Mesothelial cell of epicardium (in vitro differentiated cells): Measurements from ENCODE around the gene DNAAF9. TPM values are rescaled to one million over a fixed set of nuclear protein-coding genes. Genes with fewer than 3 reads are reported as not detected.

Experiments
- DNase-seq, 2 experiments: peaks; one replicate each; pipeline ENCODE4 v3.0.0; 2021; ENCODE audit warnings: low spot score in 2 of 2; ENCODE audit not compliant: unreplicated experiment in 2 of 2
- H3K27ac Mint-ChIP-seq: 2 replicates; pipeline ENCODE4 v1.8.0; 2021; ENCODE audit warnings: mixed read lengths
- H3K27me3 Mint-ChIP-seq: 2 replicates; pipeline ENCODE4 v1.8.0; 2021; ENCODE audit warnings: low read depth, mixed read lengths
- H3K36me3 Mint-ChIP-seq: 2 replicates; pipeline ENCODE4 v1.8.0; 2021; ENCODE audit warnings: mixed read lengths
- H3K4me1 Mint-ChIP-seq: 2 replicates; pipeline ENCODE4 v1.8.0; 2021; ENCODE audit warnings: mixed read lengths
- H3K4me3 Mint-ChIP-seq: 2 replicates; pipeline ENCODE4 v1.8.0; 2021; ENCODE audit warnings: mild to moderate bottlenecking, moderate library complexity, mixed read lengths
- H3K9me3 Mint-ChIP-seq: 2 replicates; pipeline ENCODE4 v1.8.0; 2021; ENCODE audit warnings: mixed read lengths
- CTCF ChIP-seq: fragments of 200-600 bp; sonication (generic); IDR thresholded peaks from one replicate; pipeline ENCODE4 v1.5.0; 2021; ENCODE audit warnings: antibody characterized with exemption; ENCODE audit not compliant: unreplicated experiment
- total RNA-seq: library from RNA; stranded (reverse); gene quantifications from 3 replicates; pipeline ENCODE4 v1.2.1, GENCODE V29; 2021

Gene DNAAF9
- total RNA-seq, 1 donor from 2014 or later, result 20.3 TPM

- H3K9me3 Mint-ChIP-seq, result no peaks in the 10 kb centered on the region
- H3K36me3 Mint-ChIP-seq, result no peaks in the 10 kb centered on the region
- H3K27me3 Mint-ChIP-seq, result peaks cover 21% of the 10 kb centered on the region
- no peak overlapping the region for H3K4me3 Mint-ChIP-seq
- no peak for TF ChIP-seq CTCF
- DNase-seq, result no peak
- no peak overlapping the region for H3K27ac Mint-ChIP-seq
- no peaks in the 10 kb centered on the region for H3K4me1 Mint-ChIP-seq
Measured at GRCh38 chr20:3449319-3449718, 41.9 kb upstream of the DNAAF9 start.

- H3K9me3 Mint-ChIP-seq, result no peaks in the 10 kb centered on the region
- H3K36me3 Mint-ChIP-seq, result no peaks in the 10 kb centered on the region
- H3K4me3 Mint-ChIP-seq, result no peak overlapping the region
- H3K27me3 Mint-ChIP-seq, result peaks cover 15% of the 10 kb centered on the region
- no peak for DNase-seq
- no peak overlapping the region for H3K27ac Mint-ChIP-seq
- H3K4me1 Mint-ChIP-seq, result no peaks in the 10 kb centered on the region
- no peak for TF ChIP-seq CTCF
Measured at GRCh38 chr20:3447321-3447720, 39.9 kb upstream of the DNAAF9 start.

DNA sequence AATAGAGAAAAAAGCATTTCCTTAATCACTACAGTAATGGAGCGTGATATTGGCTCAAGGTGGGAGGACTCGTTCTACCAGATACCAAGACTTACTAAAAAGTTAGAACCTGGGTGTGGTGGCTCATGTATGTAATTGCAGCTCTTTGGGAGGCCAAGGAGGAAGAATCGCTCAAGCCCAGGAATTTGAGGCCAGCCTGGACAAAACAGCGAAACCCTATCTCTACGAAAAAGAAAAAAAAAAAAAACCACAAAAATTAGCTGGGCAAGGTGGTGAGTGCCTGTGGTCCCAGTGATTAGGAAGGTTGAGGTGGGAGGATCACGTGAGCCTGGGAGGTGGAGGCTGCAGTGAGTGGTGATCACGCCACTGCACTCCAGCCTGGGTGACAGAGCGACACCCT lies 39.3 kb upstream of the DNAAF9 start:
- no peaks in the 10 kb centered on the region for H3K4me1 Mint-ChIP-seq
- DNase-seq, result no peak

GRCh38 chr20:3436864-3437574 lies 29.6 kb upstream of the DNAAF9 start:
- H3K9me3 Mint-ChIP-seq, result peaks cover 2% of the 10 kb centered on the region

More for the DNA sequence above, 39.3 kb upstream of the DNAAF9 start:
- Mint-ChIP-seq H3K27ac (no peak overlapping the region), H3K27me3 (peaks cover 13% of the 10 kb centered on the region), H3K9me3 (no peaks in the 10 kb centered on the region), H3K4me3 (no peak overlapping the region), H3K36me3 (no peaks in the 10 kb centered on the region)
- TF ChIP-seq CTCF, result no peak

DNA sequence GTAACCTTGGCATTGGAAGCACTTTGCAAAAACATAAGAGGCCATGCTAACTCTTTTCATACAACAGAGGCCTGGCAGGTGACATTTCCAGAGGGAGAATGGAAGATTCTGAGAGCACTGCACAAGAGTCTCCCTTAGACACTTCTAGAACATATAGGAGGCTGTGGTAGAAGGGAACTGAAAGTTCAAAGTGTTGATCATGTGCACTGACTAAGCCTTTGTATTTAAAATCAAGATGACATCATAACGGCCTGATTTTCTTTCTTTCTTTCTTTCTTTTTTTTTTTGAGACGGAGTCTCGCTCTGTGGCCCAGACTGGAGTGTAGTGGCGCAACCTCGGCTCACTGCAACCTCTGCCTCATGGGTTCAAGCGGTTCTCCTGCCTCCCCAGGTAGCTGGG lies 26.8 kb upstream of the DNAAF9 start:
- H3K9me3 Mint-ChIP-seq, result no peaks in the 10 kb centered on the region
- no peaks in the 10 kb centered on the region for H3K4me1 Mint-ChIP-seq
- no peak for DNase-seq
- H3K36me3 Mint-ChIP-seq, result no peaks in the 10 kb centered on the region
- H3K4me3 Mint-ChIP-seq, result no peak overlapping the region
- no peak for TF ChIP-seq CTCF
- no peak overlapping the region for H3K27ac Mint-ChIP-seq
- peaks cover 4% of the 10 kb centered on the region for H3K27me3 Mint-ChIP-seq

More at GRCh38 chr20:3436864-3437574, 29.6 kb upstream of the DNAAF9 start:
- Mint-ChIP-seq H3K4me1 (no peaks in the 10 kb centered on the region), H3K27me3 (peaks cover 6% of the 10 kb centered on the region), H3K27ac (no peak overlapping the region), H3K36me3 (no peaks in the 10 kb centered on the region), H3K4me3 (no peak overlapping the region)
- DNase-seq, result no peak
- no peak for TF ChIP-seq CTCF
